Activated B cell treated with CpG ODN at 0.5 μM for 24 hours (primary cell): ENCODE data around the gene TPGS1. TPM values are rescaled to one million over a fixed set of nuclear protein-coding genes. Genes with fewer than 3 reads are reported as not detected.
"Not testable (repeated sequence)": the region's sequence is repeated elsewhere in the genome, so short reads cannot be mapped to it uniquely, and the experiment has no call there.

ENCODE experiments used
- ATAC-seq: fragments of 200-7000 bp; cut with Tn5 transposase; one replicate; pipeline ENCODE4 v1.10.0; 2021; ENCODE audit warnings: low read depth, mild to moderate bottlenecking, moderate library complexity
- CTCF ChIA-PET: fragments of 350-600 bp; sonication (Branson Sonifier 250); formaldehyde crosslinking; loops from one replicate; lab custom pipeline; 2021; ENCODE audit warnings: antibody characterized with exemption; lab: Charles Lee
- POLR2A ChIA-PET: fragments of 350-600 bp; sonication (Branson Sonifier 250); formaldehyde crosslinking; loops from one replicate; lab custom pipeline; 2021; ENCODE audit warnings: antibody characterized with exemption; lab: Charles Lee
- DNase-seq: peaks from one replicate; pipeline ENCODE4 v3.0.0; 2022
- H3K27ac Mint-ChIP-seq: one replicate; pipeline ENCODE4 v1.8.0; 2020; ENCODE audit warnings: mixed read lengths
- H3K27me3 Mint-ChIP-seq: one replicate; pipeline ENCODE4 v1.8.0; 2021; ENCODE audit warnings: mixed read lengths
- H3K36me3 Mint-ChIP-seq: one replicate; pipeline ENCODE4 v1.8.0; 2021; ENCODE audit warnings: low read depth, mixed read lengths
- H3K4me1 Mint-ChIP-seq: one replicate; pipeline ENCODE4 v1.8.0; 2021; ENCODE audit warnings: mixed read lengths
- H3K4me3 Mint-ChIP-seq: one replicate; pipeline ENCODE4 v1.8.0; 2020; ENCODE audit warnings: mild to moderate bottlenecking, mixed read lengths
- H3K9me3 Mint-ChIP-seq: one replicate; pipeline ENCODE4 v1.8.0; 2020; ENCODE audit warnings: mixed read lengths
- CTCF ChIP-seq: fragments of 200-600 bp; IDR thresholded peaks from one replicate; pipeline ENCODE4 v1.8.0; 2022; ENCODE audit warnings: antibody characterized with exemption, mild to moderate bottlenecking
- intact Hi-C: fragments of 100-400 bp; cut with micrococcal nuclease; formaldehyde crosslinking; loops from one replicate; pipeline ENCODE4 v1.15.1; 2024
- total RNA-seq: library from RNA; stranded (reverse); gene quantifications from 2 replicates; pipeline ENCODE4 v1.2.3, GENCODE V29; 2022

Gene TPGS1
- total RNA-seq, 1 donor from 2014 or later, result 23.8 TPM

- Mint-ChIP-seq H3K27me3 (peaks cover 3% of the 10 kb centered on the region), H3K9me3 (peaks cover 14% of the 10 kb centered on the region), H3K27ac (no peak overlapping the region), H3K36me3 (no peaks in the 10 kb centered on the region), H3K4me3 (no peak overlapping the region), H3K4me1 (peaks cover 6% of the 10 kb centered on the region)
- ATAC-seq, result no peak
- ChIA-PET POLR2A (no interaction called here), CTCF (no interaction called here)
- TF ChIP-seq CTCF, result no peak
- intact Hi-C loops, result no loop called here
- DNase-seq, result no peak
These were observed 28.3 kb upstream of the TPGS1 start for GRCh38 chr19:478976-479375.

GRCh38 chr19:480016-480855 is 27.1 kb upstream of the TPGS1 start:
- CTCF ChIA-PET, result no interaction called here
- Mint-ChIP-seq H3K4me3 (no peak overlapping the region), H3K27me3 (peaks cover 7% of the 10 kb centered on the region), H3K36me3 (no peaks in the 10 kb centered on the region), H3K4me1 (peaks cover 6% of the 10 kb centered on the region), H3K9me3 (peaks cover 14% of the 10 kb centered on the region), H3K27ac (peak overlapping the region; percentile 18)
- DNase-seq, result no peak
- peak; percentile 56 for ATAC-seq
- POLR2A ChIA-PET, result no interaction called here
- intact Hi-C loops, result no loop called here
- TF ChIP-seq CTCF, result no peak

- H3K4me1 Mint-ChIP-seq, CTCF ChIA-PET, DNase-seq, H3K36me3 Mint-ChIP-seq, ATAC-seq, intact Hi-C loops, H3K27me3 Mint-ChIP-seq, H3K4me3 Mint-ChIP-seq, POLR2A ChIA-PET: not testable (repeated sequence)
- Mint-ChIP-seq H3K9me3 (peaks cover 14% of the 10 kb centered on the region), H3K27ac (peak overlapping the region; percentile 3)
These were observed 26.2 kb upstream of the TPGS1 start for GRCh38 chr19:481100-481499.

GRCh38 chr19:482186-483041 is 24.9 kb upstream of the TPGS1 start:
- TF ChIP-seq CTCF, result no peak
- POLR2A ChIA-PET, result no interaction called here
- DNase-seq (no peak), ATAC-seq (no peak)
- intact Hi-C loops, result no loop called here
- H3K36me3 Mint-ChIP-seq, result no peaks in the 10 kb centered on the region
- peaks cover 8% of the 10 kb centered on the region for H3K27me3 Mint-ChIP-seq
- H3K4me1 Mint-ChIP-seq, result peaks cover 6% of the 10 kb centered on the region
- no peak overlapping the region for H3K27ac Mint-ChIP-seq
- H3K4me3 Mint-ChIP-seq, result no peak overlapping the region
- CTCF ChIA-PET, result no interaction called here
- peaks cover 14% of the 10 kb centered on the region for H3K9me3 Mint-ChIP-seq

- ATAC-seq (no peak), DNase-seq (no peak)
- intact Hi-C loops, result no loop called here
- peaks cover 10% of the 10 kb centered on the region for H3K4me1 Mint-ChIP-seq
- peaks cover 8% of the 10 kb centered on the region for H3K27me3 Mint-ChIP-seq
- peaks cover 14% of the 10 kb centered on the region for H3K9me3 Mint-ChIP-seq
- TF ChIP-seq CTCF, result no peak
- H3K27ac Mint-ChIP-seq, result no peak overlapping the region
- H3K36me3 Mint-ChIP-seq, result no peaks in the 10 kb centered on the region
- CTCF ChIA-PET, result no interaction called here
- H3K4me3 Mint-ChIP-seq, result no peak overlapping the region
- POLR2A ChIA-PET, result no interaction called here
These were observed 23.8 kb upstream of the TPGS1 start for GRCh38 chr19:483332-484072.
